HG02571 (cell line): Measurements from ENCODE around the gene GGA1.
"Not testable (repeated sequence)": the region's sequence is repeated elsewhere in the genome, so short reads cannot be mapped to it uniquely, and the experiment has no call there.

Experiments used
- ATAC-seq: cut with Tn5 transposase; IDR thresholded peaks from one replicate; pipeline ENCODE4 v1.9.1; 2021; ENCODE audit warnings: mild to moderate bottlenecking, moderate library complexity; ENCODE audit not compliant: unreplicated experiment

Gene GGA1

GRCh38 chr22:37607935-37608476 is 628 bp upstream of the GGA1 start:
- ATAC-seq = no peak

GRCh38 chr22:37609240-37610152 is 862 bp downstream of the GGA1 start:
- ATAC-seq = no peak

GRCh38 chr22:37610153-37610475 is 1.5 kb downstream of the GGA1 start:
- not testable (repeated sequence) for ATAC-seq

GRCh38 chr22:37610480-37611129 is 2.0 kb downstream of the GGA1 start:
- no peak for ATAC-seq

- ATAC-seq = no peak
Observed at GRCh38 chr22:37611207-37611606, 2.6 kb downstream of the GGA1 start.

- no peak for ATAC-seq
Observed at GRCh38 chr22:37616201-37617083, 7.8 kb downstream of the GGA1 start.

- no peak for ATAC-seq
Observed at GRCh38 chr22:37617431-37617830, 8.8 kb downstream of the GGA1 start.

- no peak for ATAC-seq
Observed at GRCh38 chr22:37618072-37618656, 9.5 kb downstream of the GGA1 start.

- no peak for ATAC-seq
Observed at GRCh38 chr22:37618674-37619073, 10.0 kb downstream of the GGA1 start.

GRCh38 chr22:37619991-37620390 is 11.4 kb downstream of the GGA1 start:
- no peak for ATAC-seq

GRCh38 chr22:37621352-37621860 is 12.8 kb downstream of the GGA1 start:
- ATAC-seq = no peak

GRCh38 chr22:37623075-37624016 is 14.7 kb downstream of the GGA1 start:
- no peak for ATAC-seq

- no peak for ATAC-seq
Observed at GRCh38 chr22:37624017-37624365, 15.4 kb downstream of the GGA1 start.

GRCh38 chr22:37624876-37625275 is 16.2 kb downstream of the GGA1 start:
- no peak for ATAC-seq

- no peak for ATAC-seq
Observed at GRCh38 chr22:37625737-37626136, 17.1 kb downstream of the GGA1 start.

GRCh38 chr22:37626144-37626543 is 17.5 kb downstream of the GGA1 start:
- ATAC-seq = no peak

- no peak for ATAC-seq
Observed at GRCh38 chr22:37626556-37627075, 18.0 kb downstream of the GGA1 start.

- no peak for ATAC-seq
Observed at GRCh38 chr22:37627121-37627520, 18.5 kb downstream of the GGA1 start.

- no peak for ATAC-seq
Observed at GRCh38 chr22:37627545-37627944, 18.9 kb downstream of the GGA1 start.
